ENCODE measurements around the gene TDRD6. TPM values are rescaled to one million over a fixed set of nuclear protein-coding genes. Genes with fewer than 3 reads are reported as not detected.

The TDRD6 gene, protein sequence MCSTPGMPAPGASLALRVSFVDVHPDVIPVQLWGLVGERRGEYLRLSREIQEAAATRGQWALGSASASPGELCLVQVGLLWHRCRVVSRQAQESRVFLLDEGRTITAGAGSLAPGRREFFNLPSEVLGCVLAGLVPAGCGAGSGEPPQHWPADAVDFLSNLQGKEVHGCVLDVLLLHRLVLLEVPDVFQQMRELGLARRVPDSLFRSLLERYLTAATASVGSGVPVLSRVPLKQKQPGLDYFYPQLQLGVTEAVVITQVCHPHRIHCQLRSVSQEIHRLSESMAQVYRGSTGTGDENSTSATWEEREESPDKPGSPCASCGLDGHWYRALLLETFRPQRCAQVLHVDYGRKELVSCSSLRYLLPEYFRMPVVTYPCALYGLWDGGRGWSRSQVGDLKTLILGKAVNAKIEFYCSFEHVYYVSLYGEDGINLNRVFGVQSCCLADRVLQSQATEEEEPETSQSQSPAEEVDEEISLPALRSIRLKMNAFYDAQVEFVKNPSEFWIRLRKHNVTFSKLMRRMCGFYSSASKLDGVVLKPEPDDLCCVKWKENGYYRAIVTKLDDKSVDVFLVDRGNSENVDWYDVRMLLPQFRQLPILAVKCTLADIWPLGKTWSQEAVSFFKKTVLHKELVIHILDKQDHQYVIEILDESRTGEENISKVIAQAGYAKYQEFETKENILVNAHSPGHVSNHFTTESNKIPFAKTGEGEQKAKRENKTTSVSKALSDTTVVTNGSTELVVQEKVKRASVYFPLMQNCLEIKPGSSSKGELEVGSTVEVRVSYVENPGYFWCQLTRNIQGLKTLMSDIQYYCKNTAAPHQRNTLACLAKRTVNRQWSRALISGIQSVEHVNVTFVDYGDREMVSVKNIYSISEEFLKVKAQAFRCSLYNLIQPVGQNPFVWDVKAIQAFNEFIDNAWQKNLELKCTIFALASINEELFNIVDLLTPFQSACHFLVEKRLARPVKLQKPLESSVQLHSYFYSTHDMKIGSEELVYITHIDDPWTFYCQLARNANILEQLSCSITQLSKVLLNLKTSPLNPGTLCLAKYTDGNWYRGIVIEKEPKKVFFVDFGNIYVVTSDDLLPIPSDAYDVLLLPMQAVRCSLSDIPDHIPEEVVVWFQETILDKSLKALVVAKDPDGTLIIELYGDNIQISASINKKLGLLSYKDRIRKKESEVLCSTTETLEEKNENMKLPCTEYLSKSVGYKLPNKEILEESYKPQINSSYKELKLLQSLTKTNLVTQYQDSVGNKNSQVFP (N-terminal part only)
- total RNA-seq = 1 to 10 TPM; 1.8 TPM

DNA sequence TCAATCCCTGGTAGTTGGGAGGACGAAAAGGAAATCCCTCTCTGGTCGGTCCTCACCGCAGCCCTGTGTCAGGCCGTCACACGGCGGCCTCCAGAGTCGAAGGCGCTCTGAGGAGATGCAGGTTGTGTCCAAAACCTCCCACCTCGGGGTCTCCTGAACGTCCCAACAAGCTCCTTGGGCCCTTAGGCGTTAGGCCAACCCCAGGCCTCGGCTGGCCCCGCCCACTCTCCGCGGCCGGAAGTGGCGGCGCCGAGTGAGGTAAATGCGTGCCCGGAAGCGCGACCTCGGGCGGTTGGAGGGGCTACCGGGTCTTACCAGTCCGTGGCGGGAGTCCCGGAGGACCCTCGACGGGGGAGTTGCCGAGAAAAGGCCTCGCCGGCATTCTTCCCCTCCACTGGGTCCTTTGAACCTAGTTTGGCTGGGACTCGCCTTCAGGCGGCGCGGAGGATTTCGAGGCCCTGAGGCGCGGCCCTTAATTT, at the start of gene TDRD6:
TSS of gene TDRD6 (plus strand) at position 267 of the 479 bp plus-strand sequence. CDS start 244 bp downstream, outside the sequence.
- ATAC-seq (ENCODE audit: insufficient number of reproducible peaks, low FRiP score, low read depth) = no peak
- H3K27ac ChIP-seq = no peak within 1 kb of the TSS
- H3K4me3 ChIP-seq = no peak within 1 kb of the TSS
- no peaks in the 10 kb centered on the region for H3K4me1 ChIP-seq (ENCODE audit: control insufficient read depth in 1 of 2, low read depth in 2 of 2)
- H3K9me3 ChIP-seq = no peaks in the 10 kb centered on the region
- H3K36me3 ChIP-seq = no peaks in the 10 kb centered on the region
- no peak for DNase-seq (ENCODE audit: low spot score)
- no peaks in the 10 kb centered on the region for H3K27me3 ChIP-seq (replicated peaks; ENCODE audit: insufficient read depth)
- TF ChIP-seq, protein P1, sequence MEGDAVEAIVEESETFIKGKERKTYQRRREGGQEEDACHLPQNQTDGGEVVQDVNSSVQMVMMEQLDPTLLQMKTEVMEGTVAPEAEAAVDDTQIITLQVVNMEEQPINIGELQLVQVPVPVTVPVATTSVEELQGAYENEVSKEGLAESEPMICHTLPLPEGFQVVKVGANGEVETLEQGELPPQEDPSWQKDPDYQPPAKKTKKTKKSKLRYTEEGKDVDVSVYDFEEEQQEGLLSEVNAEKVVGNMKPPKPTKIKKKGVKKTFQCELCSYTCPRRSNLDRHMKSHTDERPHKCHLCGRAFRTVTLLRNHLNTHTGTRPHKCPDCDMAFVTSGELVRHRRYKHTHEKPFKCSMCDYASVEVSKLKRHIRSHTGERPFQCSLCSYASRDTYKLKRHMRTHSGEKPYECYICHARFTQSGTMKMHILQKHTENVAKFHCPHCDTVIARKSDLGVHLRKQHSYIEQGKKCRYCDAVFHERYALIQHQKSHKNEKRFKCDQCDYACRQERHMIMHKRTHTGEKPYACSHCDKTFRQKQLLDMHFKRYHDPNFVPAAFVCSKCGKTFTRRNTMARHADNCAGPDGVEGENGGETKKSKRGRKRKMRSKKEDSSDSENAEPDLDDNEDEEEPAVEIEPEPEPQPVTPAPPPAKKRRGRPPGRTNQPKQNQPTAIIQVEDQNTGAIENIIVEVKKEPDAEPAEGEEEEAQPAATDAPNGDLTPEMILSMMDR (IDR thresholded peaks at IDR 0.05) = no peak

DNA sequence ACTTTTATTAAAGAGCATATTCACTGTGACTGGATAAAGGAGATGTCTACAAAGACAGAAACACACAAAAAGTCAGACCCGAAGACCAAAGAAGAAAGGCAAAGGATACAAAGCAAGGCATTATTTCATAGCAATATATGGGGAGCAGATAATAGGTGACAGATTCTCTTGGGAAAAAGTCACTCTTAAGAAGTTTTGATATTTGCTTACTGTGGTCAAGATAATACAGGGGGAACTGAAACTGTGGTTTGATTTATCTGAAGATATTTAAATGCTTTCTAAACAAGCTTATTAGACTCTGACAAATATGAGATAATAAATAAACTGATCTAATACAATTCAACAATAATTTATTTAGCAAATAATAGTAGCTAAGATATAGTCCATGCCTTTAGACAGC, 49.8 kb upstream of the TDRD6 start:
- Histone ChIP-seq H3K36me3 (no peaks in the 10 kb centered on the region), H3K4me1 (ENCODE audit: control insufficient read depth in 1 of 2, low read depth in 2 of 2) (no peaks in the 10 kb centered on the region), H3K4me3 (no peak overlapping the region), H3K9me3 (no peaks in the 10 kb centered on the region), H3K27me3 (replicated peaks; ENCODE audit: insufficient read depth) (no peaks in the 10 kb centered on the region), H3K27ac (no peak overlapping the region)
- TF ChIP-seq, protein P1 (IDR thresholded peaks at IDR 0.05) = no peak
- DNase-seq (ENCODE audit: low spot score) = no peak
- no peak for ATAC-seq (ENCODE audit: insufficient number of reproducible peaks, low FRiP score, low read depth)

DNA sequence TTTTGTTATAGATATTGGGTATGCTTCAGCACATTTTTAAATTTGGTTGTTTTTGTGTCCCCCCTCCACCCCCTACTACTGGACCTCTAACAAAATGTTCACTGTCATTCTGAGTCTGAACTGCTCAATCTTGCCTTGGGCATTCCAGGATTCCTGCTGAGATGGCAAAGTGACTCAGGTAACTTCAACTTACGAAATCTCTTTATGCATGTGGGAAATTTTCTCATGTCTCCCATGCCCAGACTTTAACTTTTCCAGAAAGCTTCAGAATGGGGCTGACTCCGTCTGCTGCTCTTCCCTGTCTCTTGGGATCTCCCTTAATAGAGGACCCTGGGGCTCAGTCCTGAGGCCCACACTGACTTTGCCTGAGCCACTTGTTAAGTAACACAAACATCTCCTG, 49.0 kb upstream of the TDRD6 start:
- Histone ChIP-seq H3K4me3 (no peak overlapping the region), H3K27ac (no peak overlapping the region), H3K36me3 (no peaks in the 10 kb centered on the region), H3K9me3 (no peaks in the 10 kb centered on the region), H3K27me3 (replicated peaks; ENCODE audit: insufficient read depth) (no peaks in the 10 kb centered on the region), H3K4me1 (ENCODE audit: control insufficient read depth in 1 of 2, low read depth in 2 of 2) (no peaks in the 10 kb centered on the region)
- DNase-seq (ENCODE audit: low spot score) = no peak
- TF ChIP-seq, protein P1 (IDR thresholded peaks at IDR 0.05) = no peak
- no peak for ATAC-seq (ENCODE audit: insufficient number of reproducible peaks, low FRiP score, low read depth)

DNA sequence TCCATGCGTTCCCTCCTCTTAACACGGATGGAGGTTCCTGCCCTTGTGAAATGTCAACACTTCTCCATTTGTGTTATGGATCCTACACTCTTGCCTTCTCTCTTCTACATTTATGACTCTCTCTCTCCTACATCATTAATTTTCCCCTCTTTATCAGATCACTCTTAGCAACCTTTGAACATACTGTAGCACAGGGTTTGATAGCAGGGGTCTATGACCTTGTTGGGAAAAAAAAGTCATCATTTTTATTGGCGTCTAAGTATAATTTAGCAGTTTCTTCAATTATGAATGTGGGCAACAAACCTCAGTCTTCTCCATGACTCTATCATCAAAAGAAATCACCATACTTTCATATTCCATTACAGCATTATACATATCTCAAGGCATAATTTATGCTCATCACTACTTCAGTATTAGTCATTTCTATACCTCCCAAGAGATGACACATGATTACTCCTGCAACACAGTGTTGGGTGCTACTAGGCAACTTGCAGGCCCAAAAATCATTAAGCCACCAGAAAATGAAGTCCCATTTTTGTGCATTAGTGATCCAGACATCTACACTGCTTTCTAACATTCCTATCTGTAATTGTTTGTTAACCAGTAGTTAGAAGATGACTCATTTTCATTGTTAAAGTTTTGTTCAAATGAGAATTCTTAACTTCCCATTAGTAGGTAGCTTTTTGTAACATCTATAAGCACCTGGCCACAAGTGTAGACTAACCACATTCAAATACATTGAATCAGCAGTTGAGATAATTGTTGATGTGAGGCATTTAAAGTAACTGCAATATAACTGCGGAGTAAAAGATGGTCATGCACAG, 44.5 kb upstream of the TDRD6 start:
- no peak for DNase-seq (ENCODE audit: low spot score)
- no peaks in the 10 kb centered on the region for H3K4me1 ChIP-seq (ENCODE audit: control insufficient read depth in 1 of 2, low read depth in 2 of 2)
- no peak for ATAC-seq (ENCODE audit: insufficient number of reproducible peaks, low FRiP score, low read depth)
- no peak overlapping the region for H3K4me3 ChIP-seq
- H3K9me3 ChIP-seq = no peaks in the 10 kb centered on the region
- no peaks in the 10 kb centered on the region for H3K27me3 ChIP-seq (replicated peaks; ENCODE audit: insufficient read depth)
- H3K27ac ChIP-seq = no peak overlapping the region
- TF ChIP-seq, protein P1 (IDR thresholded peaks at IDR 0.05) = no peak
- no peaks in the 10 kb centered on the region for H3K36me3 ChIP-seq
